Left kidney (tissue), 8 donors: ENCODE results near the gene PARP6. TPM values are rescaled to one million over a fixed set of nuclear protein-coding genes. Genes with fewer than 3 reads are reported as not detected.

ENCODE experiments used
- DNase-seq: peaks from one replicate; pipeline ENCODE4 v3.0.0-alpha.2; 2013
- long read RNA-seq, 8 donors: transcript quantifications; one replicate each; lab custom pipeline, GENCODE V29; 2026
- polyA plus RNA-seq: library from polyadenylated mRNA; unstranded; fragments of 120-200 nt; gene quantifications from one replicate; pipeline ENCODE4 v1.2.1, GENCODE V29; 2013; ENCODE audit not compliant: insufficient read length

Gene PARP6
- 135 TPM for polyA plus RNA-seq
- long read RNA-seq, donor 1, partial matches to known transcripts: 0 of 2 reads
- long read RNA-seq, donor 1, other reads (novel, unspliced or antisense): 0 of 2 reads
- long read RNA-seq, donor 2, partial matches to known transcripts: 0 of 6 reads
- long read RNA-seq, donor 2, other reads (novel, unspliced or antisense): 0 of 6 reads
- long read RNA-seq, donor 3, partial matches to known transcripts: 0 of 4 reads
- long read RNA-seq, donor 3, other reads (novel, unspliced or antisense): 0 of 4 reads
- long read RNA-seq, donor 4, partial matches to known transcripts: 0 of 1 reads
- long read RNA-seq, donor 4, other reads (novel, unspliced or antisense): 0 of 1 reads
- long read RNA-seq, donor 5, partial matches to known transcripts: 0 of 6 reads
- long read RNA-seq, donor 5, other reads (novel, unspliced or antisense): 0 of 6 reads
- long read RNA-seq, donor 6, partial matches to known transcripts: 0 of 2 reads
- long read RNA-seq, donor 6, other reads (novel, unspliced or antisense): 0 of 2 reads
- long read RNA-seq, donor 7, transcript PARP6-211 (4 exons, 3,657 nt): major isoform, 7 of 15 reads
- long read RNA-seq, donor 7, partial matches to known transcripts: 6 of 15 reads
- long read RNA-seq, donor 7, other reads (novel, unspliced or antisense): 0 of 15 reads
- long read RNA-seq, donor 8, partial matches to known transcripts: 0 of 4 reads
- long read RNA-seq, donor 8, other reads (novel, unspliced or antisense): 0 of 4 reads

GRCh38 chr15:72272213-72272996 is at the start of gene PARP6:
TSS of gene PARP6 (minus strand) at chr15:72272554. CDS start at chr15:72267477, 5,077 bp downstream.
- DNase-seq: peak; percentile 97

GRCh38 chr15:72319985-72320671 is 47.8 kb upstream of the PARP6 start, which contains the start of gene CELF6:
TSS of gene CELF6 (minus strand) at chr15:72320157. CDS start at chr15:72319874, 283 bp downstream.
- peak; percentile 85 for DNase-seq

DNA sequence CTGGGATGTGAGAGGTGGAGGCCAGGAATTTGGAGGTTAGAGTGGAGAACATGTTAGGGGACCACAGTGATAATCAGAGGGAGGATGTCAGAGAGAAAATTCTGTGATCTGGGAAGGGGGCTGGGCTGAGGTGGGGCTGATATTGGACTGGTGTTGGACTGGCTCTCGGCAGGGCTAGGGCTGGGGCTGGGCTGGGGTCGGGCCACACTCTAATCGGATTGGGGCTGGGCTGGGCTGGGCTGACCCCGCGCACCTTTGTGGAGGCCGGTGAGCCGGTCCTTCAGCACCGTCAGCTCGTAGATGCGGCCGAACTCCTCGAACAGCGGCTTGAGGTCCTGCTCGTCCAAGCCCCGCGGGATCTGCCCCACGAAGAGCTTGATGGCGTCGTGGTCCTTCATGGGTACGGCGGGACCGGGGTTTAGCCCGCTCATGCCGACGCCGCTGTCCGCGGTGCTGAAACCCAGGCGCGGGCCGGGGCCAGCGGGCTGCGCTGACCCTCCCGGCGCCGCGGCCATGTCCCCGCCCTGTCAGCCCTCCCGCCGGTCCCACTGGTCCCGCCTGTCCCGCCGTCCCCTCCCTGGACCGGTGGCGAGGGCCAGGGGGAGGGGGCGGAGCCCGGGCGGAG is 47.1 kb upstream of the PARP6 start:
- DNase-seq: peak; percentile 74

- DNase-seq: no peak
Measured at GRCh38 chr15:72318408-72318942, 46.1 kb upstream of the PARP6 start.

DNA sequence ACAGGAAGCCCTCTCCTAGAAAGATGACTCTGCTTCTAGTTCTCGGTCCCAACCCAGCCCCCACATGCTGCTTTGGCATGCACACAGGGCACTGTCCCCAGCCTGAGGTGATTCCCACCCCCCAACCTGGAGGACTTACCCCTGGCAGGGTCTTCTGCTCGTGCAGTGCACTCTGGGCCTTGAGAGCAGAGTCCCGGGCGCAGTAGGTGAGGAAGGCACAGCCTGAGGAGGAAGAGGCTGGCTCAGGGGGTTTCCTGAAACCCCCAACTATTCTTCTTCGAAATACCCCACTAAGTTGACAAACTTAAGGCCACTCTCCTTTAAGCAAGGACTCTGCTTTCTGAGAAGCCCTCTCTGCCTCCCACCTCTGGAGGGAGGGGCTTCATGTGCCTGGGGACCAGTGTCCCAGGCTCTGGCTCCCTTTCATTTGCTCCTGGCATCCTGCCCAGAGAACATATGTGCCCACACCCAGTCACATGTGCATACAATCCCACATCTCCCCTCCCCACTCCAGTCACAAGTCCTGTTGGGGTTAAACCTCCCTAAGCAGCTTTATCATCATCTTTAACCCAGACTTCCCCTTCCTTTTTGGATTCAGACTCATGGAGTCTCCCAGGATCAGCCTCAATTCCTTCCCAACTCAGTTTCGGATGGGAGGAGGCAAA is 43.5 kb upstream of the PARP6 start:
- no peak for DNase-seq

- no peak for DNase-seq
Measured at GRCh38 chr15:72313881-72314280, 41.5 kb upstream of the PARP6 start.

DNA sequence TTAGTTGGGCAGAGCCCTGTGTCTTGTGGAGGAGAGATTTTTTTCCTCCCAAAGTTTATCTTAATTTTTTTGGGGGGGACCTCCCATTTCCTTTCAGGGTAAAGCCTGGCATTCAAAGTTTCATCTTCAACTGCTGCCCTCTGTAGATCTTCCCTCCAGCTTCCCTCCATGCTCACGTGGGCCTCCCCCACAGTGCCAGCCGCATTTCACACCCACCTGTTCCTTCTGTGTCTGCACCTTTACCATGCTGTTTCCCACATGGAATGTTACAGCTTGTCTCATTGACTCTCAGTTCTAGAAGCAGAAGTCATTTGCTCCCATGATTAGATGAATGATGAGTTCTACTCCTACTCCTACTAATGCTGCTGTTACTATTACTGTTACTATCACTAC is 41.1 kb upstream of the PARP6 start:
- DNase-seq: no peak

DNA sequence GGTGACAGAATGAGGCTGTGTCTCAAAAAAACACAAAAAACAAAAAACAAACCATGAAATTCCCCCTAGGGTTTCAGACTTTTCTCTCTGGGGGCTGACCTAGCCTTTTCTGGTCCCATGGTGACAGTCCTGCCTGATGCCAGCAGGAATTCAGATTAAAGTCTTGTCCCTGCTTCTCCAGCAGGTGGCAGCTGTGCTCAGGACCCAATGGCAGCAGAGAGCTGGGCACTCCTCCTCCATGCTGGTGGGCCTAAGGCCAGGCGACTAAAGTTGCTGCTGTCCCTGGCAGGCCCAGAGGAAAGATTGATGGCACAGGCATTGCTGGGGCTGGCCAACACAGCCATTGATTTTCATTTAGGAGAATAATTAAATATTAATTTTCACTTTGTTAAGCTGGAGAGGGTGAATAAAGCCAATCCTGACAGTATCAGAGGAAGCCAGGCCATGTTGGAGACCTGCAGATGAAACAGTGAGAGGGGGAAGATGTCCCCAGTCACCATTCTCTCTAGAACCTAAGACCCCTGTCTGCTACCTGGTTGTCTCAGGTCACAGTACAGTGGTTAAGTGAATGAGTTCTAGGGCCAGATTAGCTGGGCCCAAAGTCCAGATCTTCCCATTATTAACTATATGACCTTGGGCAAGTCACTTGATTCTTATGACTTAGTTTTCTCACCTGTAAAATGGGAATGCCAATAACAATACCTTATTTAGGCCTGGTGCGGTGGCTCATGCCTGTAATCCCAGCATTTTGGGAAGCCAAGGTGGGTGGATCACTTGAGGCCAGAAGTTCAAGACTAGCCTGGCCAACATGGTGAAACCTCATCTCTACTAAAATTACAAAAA is 40.5 kb upstream of the PARP6 start:
- DNase-seq: peak; percentile 51

DNA sequence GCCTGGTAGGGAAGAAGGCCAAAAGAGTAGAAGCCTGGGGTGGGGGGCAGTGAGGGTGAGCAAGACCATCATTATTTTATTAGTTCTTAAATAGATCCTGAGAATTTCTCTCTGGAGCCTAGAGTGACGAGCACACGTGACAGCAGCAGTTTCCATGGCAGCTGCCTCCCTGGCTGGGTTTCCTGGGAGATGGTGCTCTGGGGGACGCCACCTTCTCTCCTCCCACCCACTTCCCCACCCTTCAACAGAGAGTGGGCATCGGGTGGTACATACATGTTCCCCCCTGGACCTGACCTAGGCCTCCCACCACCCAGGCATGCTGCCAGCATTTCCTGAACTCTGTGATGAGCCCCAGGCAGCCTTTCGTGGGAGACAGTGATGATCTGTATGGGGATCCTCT is 34.7 kb upstream of the PARP6 start:
- no peak for DNase-seq

GRCh38 chr15:72306211-72306785 is 33.9 kb upstream of the PARP6 start:
- DNase-seq: no peak

DNA sequence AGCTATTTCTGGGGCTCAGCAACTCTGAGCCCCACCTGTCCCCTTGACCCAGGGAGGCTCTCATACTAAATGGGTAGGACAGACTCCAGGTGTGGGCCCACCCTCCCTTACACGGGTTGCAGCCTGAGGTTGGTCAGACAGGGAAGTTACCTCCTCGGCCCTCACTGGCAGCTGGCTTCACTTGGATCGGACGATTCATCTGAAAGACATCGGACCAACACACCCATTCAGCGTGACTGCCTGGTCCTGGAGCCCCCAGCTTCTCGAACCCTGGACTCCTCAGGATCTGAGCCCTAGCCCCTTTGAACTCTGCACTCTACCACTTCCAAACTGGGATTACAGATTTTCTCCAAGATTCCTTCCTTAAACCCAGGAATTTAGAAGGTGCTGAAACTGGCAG is 32.2 kb upstream of the PARP6 start:
- no peak for DNase-seq

GRCh38 chr15:72302955-72303354 is 30.6 kb upstream of the PARP6 start:
- no peak for DNase-seq

GRCh38 chr15:72289597-72290325 is 17.4 kb upstream of the PARP6 start:
- DNase-seq: no peak

DNA sequence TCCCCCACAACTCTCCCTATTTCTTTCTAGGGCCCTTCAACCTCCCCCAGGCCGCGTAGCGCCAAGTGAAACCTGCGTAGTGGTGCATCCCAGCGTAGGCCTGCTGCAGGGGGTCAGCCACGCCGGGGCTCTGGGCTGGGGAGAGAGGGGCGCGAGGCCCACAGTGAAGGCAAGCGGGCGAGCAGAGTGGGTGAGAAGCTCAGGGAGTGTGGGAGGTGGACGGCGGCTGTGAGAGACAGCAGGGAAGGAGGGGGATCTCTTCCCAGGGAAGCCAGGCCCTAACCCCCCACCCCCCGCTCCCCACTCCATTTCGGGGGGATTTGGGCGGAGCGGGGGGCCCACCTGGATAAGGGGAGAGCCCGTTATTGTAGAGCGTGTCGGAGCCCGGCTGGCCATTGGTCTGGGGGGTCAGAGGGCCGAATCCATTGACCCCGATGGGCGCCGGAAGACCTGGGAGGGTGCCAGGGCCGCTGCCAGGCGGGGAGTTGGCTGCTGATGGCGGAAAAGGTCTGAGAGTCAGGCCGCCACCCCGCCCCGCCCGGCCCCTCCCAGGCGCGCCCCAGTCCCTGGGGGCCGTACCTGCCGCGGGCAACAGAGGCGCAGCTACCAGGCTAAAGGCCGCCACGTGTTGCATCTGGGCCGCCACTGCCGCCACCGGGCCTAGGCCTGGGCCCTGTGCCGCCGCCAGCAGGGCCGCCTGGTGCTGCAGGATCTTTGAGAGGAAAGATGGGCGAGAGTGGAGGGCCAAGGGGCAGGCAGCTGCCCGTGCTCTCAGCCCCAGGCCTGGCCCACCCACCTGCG is 16.6 kb upstream of the PARP6 start:
- no peak for DNase-seq

DNA sequence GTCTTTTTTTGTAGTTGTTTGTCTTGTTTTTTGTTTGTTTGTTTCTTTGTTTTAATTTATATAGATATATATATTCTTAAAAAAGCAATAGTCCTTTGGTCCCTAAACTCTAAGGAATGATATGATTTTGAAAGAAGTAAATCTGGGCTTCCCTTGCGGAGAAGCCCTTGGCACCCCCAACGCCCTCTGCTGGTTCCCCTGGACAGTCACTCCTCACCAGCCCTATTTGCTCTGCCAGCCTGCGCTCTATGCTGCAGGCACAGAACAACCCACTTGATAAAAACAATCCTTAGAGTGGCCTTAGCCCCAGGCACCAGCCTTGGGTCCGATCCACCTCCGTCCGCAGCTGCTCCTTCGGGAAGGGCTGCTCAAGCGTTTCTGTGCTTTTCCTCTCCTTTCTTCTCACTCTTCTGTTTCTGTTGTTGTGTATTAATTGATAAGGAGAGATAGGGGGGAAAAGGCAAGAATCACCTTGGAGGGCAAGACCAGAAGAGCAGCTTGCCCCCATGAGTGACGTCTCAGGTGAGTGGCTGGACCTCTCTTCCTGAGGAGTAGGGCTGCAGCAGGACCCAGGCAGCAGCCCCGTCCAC is 13.7 kb upstream of the PARP6 start:
- DNase-seq: no peak

DNA sequence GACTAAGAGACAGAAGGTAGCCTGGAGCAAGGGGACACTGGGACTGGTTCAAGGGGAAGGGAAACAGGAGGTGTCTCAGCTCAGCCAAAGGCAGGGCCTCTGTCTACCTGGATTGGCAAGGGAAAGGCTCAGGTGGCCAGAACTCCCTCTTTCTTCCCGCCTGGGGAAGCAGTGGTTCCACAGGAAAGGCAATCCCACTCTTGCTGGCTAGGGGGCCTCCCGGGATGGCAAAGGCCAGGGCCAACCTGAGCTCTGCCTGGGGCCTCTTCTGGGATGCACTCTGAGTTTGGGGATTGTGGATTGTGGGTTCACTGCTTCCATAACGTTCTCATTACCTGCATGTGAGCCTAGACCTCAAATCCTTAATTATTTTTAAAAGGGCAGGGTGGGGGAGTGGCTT is 13.0 kb upstream of the PARP6 start:
- no peak for DNase-seq

- DNase-seq: no peak
Measured at GRCh38 chr15:72284781-72285180, 12.4 kb upstream of the PARP6 start.
